HEK293 (cell line): ENCODE measurements around the gene THSD4.

ENCODE experiments used
- CTCF ChIA-PET: fragments of 350-600 bp; formaldehyde crosslinking; extraction: SDS; loops from one replicate; lab custom pipeline; 2021; ENCODE audit warnings: antibody characterized with exemption; lab: Yijun Ruan, JAX
- POLR2A ChIA-PET: fragments of 300-600 bp; formaldehyde crosslinking; extraction: SDS; loops from one replicate; lab custom pipeline; 2020; ENCODE audit warnings: antibody characterized with exemption, inconsistent platforms; lab: Yijun Ruan, JAX
- H3K27ac ChIP-seq: fragments of 200-500 bp; sonication (Bioruptor generic); 2 replicates; pipeline ENCODE4 v1.5.1; 2014; ENCODE audit warnings: low read depth, low read length, control low read depth, inconsistent platforms; ENCODE audit errors: extremely low read depth
- H3K36me3 ChIP-seq, 2 experiments: fragments of 200-500 bp in 1 of 2; sonication (Bioruptor generic) in 1 of 2; 1 replicate in 1 of 2; 2 replicates in 1 of 2; pipeline ENCODE4 v1.5.1; 2014 to 2017; ENCODE audit warnings: inconsistent platforms in 2 of 2, low read length in 2 of 2; ENCODE audit not compliant: control insufficient read depth in 2 of 2, insufficient read depth in 1 of 2
- H3K4me1 ChIP-seq: fragments of 200-500 bp; sonication (Bioruptor generic); 2 replicates; pipeline ENCODE4 v1.5.1; 2014; ENCODE audit warnings: mild to moderate bottlenecking, low read length, inconsistent platforms; ENCODE audit not compliant: control insufficient read depth, insufficient read depth
- H3K4me3 ChIP-seq: 2 replicates; pipeline ENCODE4 v1.5.1; 2011; ENCODE audit warnings: low read depth, mild to moderate bottlenecking, control low read depth, low read length, moderate library complexity
- H3K9me3 ChIP-seq: fragments of 200-500 bp; sonication (Bioruptor generic); 2 replicates; pipeline ENCODE4 v1.5.1; 2014; ENCODE audit warnings: low read depth, low read length, inconsistent platforms; ENCODE audit not compliant: control insufficient read depth, insufficient read depth
- FEZF1 ChIP-seq: fragments of 450-650 bp; formaldehyde crosslinking; IDR thresholded peaks from 2 replicates; pipeline ENCODE4 v1.5.1; 2016; ENCODE audit warnings: missing biosample characterization, missing genetic modification characterization
- MZF1 ChIP-seq: fragments of 450-650 bp; formaldehyde crosslinking; IDR thresholded peaks from 2 replicates; pipeline ENCODE4 v1.5.1; 2017; ENCODE audit warnings: missing biosample characterization, missing genetic modification characterization, borderline replicate concordance
- SALL2 ChIP-seq: fragments of 450-650 bp; formaldehyde crosslinking; IDR thresholded peaks from 2 replicates; pipeline ENCODE4 v1.5.0; 2017; ENCODE audit warnings: missing biosample characterization, mild to moderate bottlenecking, missing genetic modification characterization, borderline replicate concordance
- YY2 ChIP-seq: fragments of 450-650 bp; formaldehyde crosslinking; IDR thresholded peaks from 2 replicates; pipeline ENCODE4 v1.5.1; 2016; ENCODE audit warnings: missing biosample characterization, missing genetic modification characterization
- ZBTB26 ChIP-seq: fragments of 450-650 bp; formaldehyde crosslinking; optimal IDR thresholded peaks from 2 replicates; pipeline ENCODE3; 2016; ENCODE audit warnings: missing biosample characterization, mild to moderate bottlenecking, missing genetic modification characterization
- ZFP37 ChIP-seq: fragments of 450-650 bp; formaldehyde crosslinking; IDR thresholded peaks from 2 replicates; pipeline ENCODE4 v1.5.1; 2016; ENCODE audit warnings: missing biosample characterization, missing genetic modification characterization
- ZNF112 ChIP-seq: fragments of 450-650 bp; formaldehyde crosslinking; IDR thresholded peaks from 2 replicates; pipeline ENCODE4 v1.5.0; 2017; ENCODE audit warnings: missing biosample characterization, missing genetic modification characterization
- ZNF239 ChIP-seq: fragments of 450-650 bp; formaldehyde crosslinking; IDR thresholded peaks from 2 replicates; pipeline ENCODE4 v1.5.1; 2016; ENCODE audit warnings: missing biosample characterization, missing genetic modification characterization
- ZNF280C ChIP-seq: fragments of 450-650 bp; formaldehyde crosslinking; IDR thresholded peaks from 2 replicates; pipeline ENCODE4 v1.5.1; 2016; ENCODE audit warnings: missing biosample characterization, missing genetic modification characterization
- ZNF280D ChIP-seq: fragments of 450-650 bp; formaldehyde crosslinking; IDR thresholded peaks from 2 replicates; pipeline ENCODE4 v1.5.1; 2016; ENCODE audit warnings: missing biosample characterization, missing genetic modification characterization
- ZNF623 ChIP-seq: fragments of 450-650 bp; formaldehyde crosslinking; IDR thresholded peaks from 2 replicates; pipeline ENCODE4 v1.5.1; 2016; ENCODE audit warnings: missing biosample characterization, missing genetic modification characterization
- ZNF626 ChIP-seq: fragments of 450-650 bp; sonication (Bioruptor Pico); formaldehyde crosslinking; IDR thresholded peaks from 2 replicates; pipeline ENCODE4 v1.5.1; 2018; ENCODE audit warnings: missing biosample characterization, missing genetic modification characterization, inconsistent platforms
- ZNF645 ChIP-seq: fragments of 450-650 bp; formaldehyde crosslinking; IDR thresholded peaks from 2 replicates; pipeline ENCODE4; 2016; ENCODE audit warnings: missing biosample characterization, missing genetic modification characterization
- ZNF660 ChIP-seq: fragments of 450-650 bp; IDR thresholded peaks from 2 replicates; pipeline ENCODE4 v1.5.1; 2018; ENCODE audit warnings: missing biosample characterization, mild to moderate bottlenecking, missing genetic modification characterization
- ZNF830 ChIP-seq: fragments of 450-650 bp; IDR thresholded peaks from 2 replicates; pipeline ENCODE4 v1.5.0; 2018; ENCODE audit warnings: missing biosample characterization, missing genetic modification characterization, low read depth, mild to moderate bottlenecking, moderate library complexity
- TF ChIP-seq, protein P1 (sequence below): fragments of 450-650 bp; formaldehyde crosslinking; conservative IDR thresholded peaks from 2 replicates; pipeline ENCODE4 v1.5.1; 2016; ENCODE audit warnings: low read depth, missing biosample characterization, missing genetic modification characterization
- TF ChIP-seq, protein P2 (sequence below): fragments of 450-650 bp; formaldehyde crosslinking; IDR thresholded peaks from 2 replicates; pipeline ENCODE4 v1.5.1; 2017; ENCODE audit warnings: missing biosample characterization, missing genetic modification characterization

Gene THSD4

GRCh38 chr15:71461748-71462147, 346.5 kb downstream of the THSD4 start (continued):
- TF ChIP-seq ZNF660 (tag by site-specific recombination): no peak
- no peak for TF ChIP-seq SALL2 (tag by site-specific recombination)
- TF ChIP-seq ZFP37 (tag by site-specific recombination): no peak
- TF ChIP-seq MZF1 (tag by site-specific recombination): no peak

DNA sequence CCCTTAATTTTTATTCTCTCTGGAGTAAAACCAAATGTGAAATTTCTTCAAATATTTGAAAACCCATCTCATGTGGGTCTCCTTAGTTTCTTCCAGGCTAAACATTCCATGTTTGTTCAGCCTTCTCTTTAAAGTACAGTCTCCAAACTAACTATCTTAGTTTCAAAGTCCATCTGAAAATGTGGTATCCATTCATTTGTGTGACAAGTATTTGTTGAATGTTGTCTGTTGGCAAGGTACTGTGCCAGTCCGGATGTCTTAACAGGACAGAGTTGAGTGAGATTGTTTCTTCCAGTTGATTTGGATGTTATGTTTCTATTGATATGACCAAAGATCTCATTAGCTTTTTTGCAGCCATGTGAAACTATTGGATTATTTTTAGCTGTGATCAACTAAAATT, 347.4 kb downstream of the THSD4 start:
- Histone ChIP-seq H3K4me1 (no peaks in the 10 kb centered on the region), H3K9me3 (no peaks in the 10 kb centered on the region)
- no peak for TF ChIP-seq YY2 (tag by site-specific recombination)
- no peak for TF ChIP-seq ZNF239 (tag by site-specific recombination)
- TF ChIP-seq ZNF112 (tag by site-specific recombination): no peak
- TF ChIP-seq, protein P1, sequence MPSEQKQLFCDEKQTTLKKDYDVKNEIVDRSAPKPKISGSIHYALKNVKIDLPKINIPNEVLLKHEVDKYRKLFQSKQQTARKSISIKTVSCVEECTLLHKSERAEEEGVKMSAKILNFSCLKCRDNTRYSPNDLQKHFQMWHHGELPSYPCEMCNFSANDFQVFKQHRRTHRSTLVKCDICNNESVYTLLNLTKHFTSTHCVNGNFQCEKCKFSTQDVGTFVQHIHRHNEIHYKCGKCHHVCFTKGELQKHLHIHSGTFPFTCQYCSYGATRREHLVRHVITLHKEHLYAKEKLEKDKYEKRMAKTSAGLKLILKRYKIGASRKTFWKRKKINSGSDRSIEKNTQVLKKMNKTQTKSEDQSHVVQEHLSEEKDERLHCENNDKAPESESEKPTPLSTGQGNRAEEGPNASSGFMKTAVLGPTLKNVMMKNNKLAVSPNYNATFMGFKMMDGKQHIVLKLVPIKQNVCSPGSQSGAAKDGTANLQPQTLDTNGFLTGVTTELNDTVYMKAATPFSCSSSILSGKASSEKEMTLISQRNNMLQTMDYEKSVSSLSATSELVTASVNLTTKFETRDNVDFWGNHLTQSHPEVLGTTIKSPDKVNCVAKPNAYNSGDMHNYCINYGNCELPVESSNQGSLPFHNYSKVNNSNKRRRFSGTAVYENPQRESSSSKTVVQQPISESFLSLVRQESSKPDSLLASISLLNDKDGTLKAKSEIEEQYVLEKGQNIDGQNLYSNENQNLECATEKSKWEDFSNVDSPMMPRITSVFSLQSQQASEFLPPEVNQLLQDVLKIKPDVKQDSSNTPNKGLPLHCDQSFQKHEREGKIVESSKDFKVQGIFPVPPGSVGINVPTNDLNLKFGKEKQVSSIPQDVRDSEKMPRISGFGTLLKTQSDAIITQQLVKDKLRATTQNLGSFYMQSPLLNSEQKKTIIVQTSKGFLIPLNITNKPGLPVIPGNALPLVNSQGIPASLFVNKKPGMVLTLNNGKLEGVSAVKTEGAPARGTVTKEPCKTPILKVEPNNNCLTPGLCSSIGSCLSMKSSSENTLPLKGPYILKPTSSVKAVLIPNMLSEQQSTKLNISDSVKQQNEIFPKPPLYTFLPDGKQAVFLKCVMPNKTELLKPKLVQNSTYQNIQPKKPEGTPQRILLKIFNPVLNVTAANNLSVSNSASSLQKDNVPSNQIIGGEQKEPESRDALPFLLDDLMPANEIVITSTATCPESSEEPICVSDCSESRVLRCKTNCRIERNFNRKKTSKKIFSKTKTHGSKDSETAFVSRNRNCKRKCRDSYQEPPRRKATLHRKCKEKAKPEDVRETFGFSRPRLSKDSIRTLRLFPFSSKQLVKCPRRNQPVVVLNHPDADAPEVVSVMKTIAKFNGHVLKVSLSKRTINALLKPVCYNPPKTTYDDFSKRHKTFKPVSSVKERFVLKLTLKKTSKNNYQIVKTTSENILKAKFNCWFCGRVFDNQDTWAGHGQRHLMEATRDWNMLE (tag by site-specific recombination): no peak
- TF ChIP-seq, all 188 proteins: peak for 0
- ChIA-PET POLR2A (no interaction called here), CTCF (interaction anchor here (1.0 to 1.2 kb wide), 2 partner anchors 13 to 282 kb away, joined by 3 to 7 read pairs; no protein-coding TSS in a partner anchor)
- H3K36me3 ChIP-seq: no peaks in the 10 kb centered on the region
- H3K4me3 ChIP-seq: no peak overlapping the region
- H3K27ac ChIP-seq: no peak overlapping the region

DNA sequence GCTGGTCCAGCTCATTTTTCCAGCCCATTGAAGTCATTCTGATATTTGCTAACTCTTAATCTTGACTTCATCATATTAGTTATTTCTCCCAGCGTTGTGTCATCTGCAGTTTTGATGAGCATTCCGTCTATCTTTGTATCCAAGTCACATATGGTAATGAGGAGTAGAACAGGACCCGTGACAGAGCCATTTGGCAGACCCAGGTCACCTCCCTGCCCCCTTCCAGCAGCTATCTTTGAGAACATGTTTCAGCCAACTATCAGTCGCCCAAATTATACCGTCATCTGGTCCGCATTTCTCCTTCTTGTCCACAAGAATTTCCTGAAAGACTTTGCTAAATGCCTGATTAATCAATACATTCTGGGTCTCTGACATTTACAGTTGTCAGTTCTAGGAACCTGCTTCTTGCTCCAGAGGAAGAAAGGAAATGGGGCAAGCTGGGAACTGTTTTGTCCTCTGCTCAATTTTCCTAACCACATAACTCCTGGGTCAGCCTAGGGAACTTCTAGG, 347.9 kb downstream of the THSD4 start:
- no peaks in the 10 kb centered on the region for H3K36me3 ChIP-seq
- CTCF ChIA-PET: interaction anchor here (1.0 to 1.2 kb wide), 2 partner anchors 14 to 281 kb away, joined by 3 to 7 read pairs; no protein-coding TSS in a partner anchor
- H3K9me3 ChIP-seq: no peaks in the 10 kb centered on the region
- H3K4me1 ChIP-seq: no peaks in the 10 kb centered on the region
- H3K27ac ChIP-seq: no peak overlapping the region
- POLR2A ChIA-PET: no interaction called here
- H3K4me3 ChIP-seq: no peak overlapping the region
- TF ChIP-seq ZNF645 (tag by site-specific recombination) (no peak), ZNF830 (no peak), FEZF1 (no peak), ZBTB26 (no peak), ZNF626 (tag by site-specific recombination) (no peak), ZNF280C (tag by site-specific recombination) (no peak), ZNF280D (tag by site-specific recombination) (no peak), ZNF112 (tag by site-specific recombination) (no peak), ZNF623 (no peak)
- TF ChIP-seq, protein P2, sequence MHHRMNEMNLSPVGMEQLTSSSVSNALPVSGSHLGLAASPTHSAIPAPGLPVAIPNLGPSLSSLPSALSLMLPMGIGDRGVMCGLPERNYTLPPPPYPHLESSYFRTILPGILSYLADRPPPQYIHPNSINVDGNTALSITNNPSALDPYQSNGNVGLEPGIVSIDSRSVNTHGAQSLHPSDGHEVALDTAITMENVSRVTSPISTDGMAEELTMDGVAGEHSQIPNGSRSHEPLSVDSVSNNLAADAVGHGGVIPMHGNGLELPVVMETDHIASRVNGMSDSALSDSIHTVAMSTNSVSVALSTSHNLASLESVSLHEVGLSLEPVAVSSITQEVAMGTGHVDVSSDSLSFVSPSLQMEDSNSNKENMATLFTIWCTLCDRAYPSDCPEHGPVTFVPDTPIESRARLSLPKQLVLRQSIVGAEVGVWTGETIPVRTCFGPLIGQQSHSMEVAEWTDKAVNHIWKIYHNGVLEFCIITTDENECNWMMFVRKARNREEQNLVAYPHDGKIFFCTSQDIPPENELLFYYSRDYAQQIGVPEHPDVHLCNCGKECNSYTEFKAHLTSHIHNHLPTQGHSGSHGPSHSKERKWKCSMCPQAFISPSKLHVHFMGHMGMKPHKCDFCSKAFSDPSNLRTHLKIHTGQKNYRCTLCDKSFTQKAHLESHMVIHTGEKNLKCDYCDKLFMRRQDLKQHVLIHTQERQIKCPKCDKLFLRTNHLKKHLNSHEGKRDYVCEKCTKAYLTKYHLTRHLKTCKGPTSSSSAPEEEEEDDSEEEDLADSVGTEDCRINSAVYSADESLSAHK: no peak
